ENCODE data around the gene IDE. TPM values are rescaled to one million over a fixed set of nuclear protein-coding genes. Genes with fewer than 3 reads are reported as not detected.

The IDE gene
- total and polyA plus RNA-seq, 2 of the 13 experiments (the other 11 are each of a cell fraction or from before 2014, with no cell fraction given): 16.1 to 52.1 TPM

- ATAC-seq: no peak
- intact Hi-C loops (cut with micrococcal nuclease; ENCODE audit: unreplicated experiment): no loop called here
- in situ Hi-C loops (cut with HindIII; ENCODE audit: extremely low pct_ligation_motif_present, low pct_unique_long_range_greater_than_20kb): no loop called here
- H2AFZ ChIP-seq (ENCODE audit: low read length): no peak overlapping the region
- H3K9me3 ChIP-seq (ENCODE audit: low read length): no peaks in the 10 kb centered on the region
- no TSS peak for BruUV-seq (replicated peaks)
- POLR2A ChIA-PET: no interaction called here
- no peak overlapping the region for H3K9ac ChIP-seq (ENCODE audit: insufficient read depth, low read depth, low read length)
- H3K4me3 ChIP-seq (replicated peaks in 1 of 3; ENCODE audit: insufficient read depth in 1 of 3, low read depth in 2 of 3, low read length in 3 of 3): no peak overlapping the region
- no peaks in the 10 kb centered on the region; the same call in 1 of the 2 replicates for H4K20me1 ChIP-seq (ENCODE audit: insufficient read depth, low read length)
- H3K27me3 ChIP-seq (ENCODE audit: control insufficient read depth in 1 of 2, insufficient read depth in 2 of 2, low read length in 2 of 2): no peaks in the 10 kb centered on the region
- no peak for FAIRE-seq
- H3K4me2 ChIP-seq (ENCODE audit: low read depth, low read length): no peak overlapping the region
- no peak overlapping the region for H3K27ac ChIP-seq (ENCODE audit: extremely low read length, insufficient read depth, low read length)
- no peak for DNase-seq (ENCODE audit: low spot score)
- H3K79me2 ChIP-seq (ENCODE audit: insufficient read depth, low read length): peaks cover 38% of the 10 kb centered on the region
- 0 out of 2 replicates have a peak, but pooled peaks cover 12% of the 10 kb centered on the region for H3K4me1 ChIP-seq (ENCODE audit: insufficient read depth, low read length)
- CTCF ChIA-PET (ENCODE audit: low intra/inter-chr PET ratio, low total read pairs): no interaction called here
- H3K36me3 ChIP-seq (replicated peaks in 1 of 2; ENCODE audit: control insufficient read depth in 1 of 2, insufficient read depth in 2 of 2, low read length in 2 of 2): peaks cover 5 to 18% of the 10 kb centered on the region in 2 experiments
- no peak for TF ChIP-seq ZNF556 (CRISPR knock-in tag; IDR thresholded peaks at IDR 0.05; ENCODE audit: borderline replicate concordance)
- no peak for TF ChIP-seq NFAT5 (CRISPR knock-in tag; IDR thresholded peaks at IDR 0.05)
- no peak for TF ChIP-seq ZNF230 (CRISPR knock-in tag; IDR thresholded peaks at IDR 0.05)
- TF ChIP-seq BRF2 (CRISPR knock-in tag; IDR thresholded peaks at IDR 0.05): no peak
- no peak for TF ChIP-seq MED13 (CRISPR knock-in tag; IDR thresholded peaks at IDR 0.05)
- no peak for TF ChIP-seq NCOA1 (CRISPR knock-in tag; IDR thresholded peaks at IDR 0.05)
- no peak for TF ChIP-seq NFE2L1 (CRISPR knock-in tag; IDR thresholded peaks at IDR 0.05; ENCODE audit: borderline replicate concordance)
- no peak for TF ChIP-seq KLF13 (CRISPR knock-in tag; IDR thresholded peaks at IDR 0.05)
- TF ChIP-seq HHEX (CRISPR knock-in tag; IDR thresholded peaks at IDR 0.05): no peak
- TF ChIP-seq CBX2 (IDR thresholded peaks at IDR 0.05; ENCODE audit: low read depth, low read length): no peak
- TF ChIP-seq CBX2 (CRISPR knock-in tag; IDR thresholded peaks at IDR 0.05; ENCODE audit: low read depth): no peak
- TF ChIP-seq ZNF570 (CRISPR knock-in tag; IDR thresholded peaks at IDR 0.05; ENCODE audit: borderline replicate concordance): no peak
- TF ChIP-seq ZNF10 (CRISPR knock-in tag; IDR thresholded peaks at IDR 0.05; ENCODE audit: borderline replicate concordance, low read depth): no peak
- TF ChIP-seq ZNF274 (CRISPR knock-in tag; IDR thresholded peaks at IDR 0.05): no peak
- TF ChIP-seq IKZF4 (CRISPR knock-in tag; IDR thresholded peaks at IDR 0.05; ENCODE audit: borderline replicate concordance, low read depth, not compliant biosample characterization): no peak
- TF ChIP-seq AKAP8 (CRISPR knock-in tag; IDR thresholded peaks at IDR 0.05): no peak
- no peak for TF ChIP-seq E2F5 (CRISPR knock-in tag; conservative IDR thresholded peaks at IDR 0.05)
- TF ChIP-seq ZFP90 (CRISPR knock-in tag; IDR thresholded peaks at IDR 0.05; ENCODE audit: borderline replicate concordance): no peak
These were observed 11.5 kb downstream of the IDE start for GRCh38 chr10:92562424-92562823.

Data from HepG2 (cell line).